HepG2 (cell line): ENCODE measurements around the gene GAS2. TPM values are rescaled to one million over a fixed set of nuclear protein-coding genes. Genes with fewer than 3 reads are reported as not detected.

Source experiments
- ATAC-seq: fragments of 200-7000 bp; cut with Tn5 transposase; 3 replicates; pipeline ENCODE4 v1.9.1; 2020; ENCODE audit warnings: mild to moderate bottlenecking, moderate library complexity
- BruUV-seq: library from RNA; stranded (reverse); fragments of 400-500 nt; replicated peaks from 2 replicates; lab custom pipeline; 2021; lab: Mats Ljungman, UMichigan
- CTCF ChIA-PET: fragments of 300-600 bp; formaldehyde crosslinking; extraction: SDS; loops from one replicate; lab custom pipeline; 2021; ENCODE audit warnings: low total read pairs, inconsistent platforms, low intra/inter-chr PET ratio; lab: Yijun Ruan, JAX
- POLR2A ChIA-PET: fragments of 350-600 bp; sonication (Branson Sonifier 250); formaldehyde crosslinking; loops from one replicate; lab custom pipeline; 2020; ENCODE audit warnings: antibody characterized with exemption, inconsistent platforms; lab: Yijun Ruan, JAX
- DNase-seq: peaks from one replicate; pipeline ENCODE4 v3.0.0-alpha.2; 2015; ENCODE audit warnings: low spot score
- FAIRE-seq: peaks from 3 replicates; lab custom pipeline; 2011; peaks lifted over from hg19 to GRCh38; lab: Jason Lieb, UNC
- H2AFZ ChIP-seq: one replicate; pipeline ENCODE4 v1.6.1; 2011; ENCODE audit warnings: low read length, inconsistent platforms
- H3K27ac ChIP-seq: fragments of 300-600 bp; 3 replicates; pipeline ENCODE4 v1.8.0; 2011; ENCODE audit warnings: mixed run types, mild to moderate bottlenecking, mixed read lengths, low read length, inconsistent platforms; ENCODE audit not compliant: insufficient read depth; ENCODE audit errors: extremely low read length
- H3K27me3 ChIP-seq, 2 experiments: fragments of 200-600 bp in 1 of 2; 2 replicates in 1 of 2; 3 replicates in 1 of 2; pipeline versions ENCODE4 v1.6.0 to v1.8.0; 2011; ENCODE audit warnings: low read length in 2 of 2, mild to moderate bottlenecking in 2 of 2, moderate library complexity in 2 of 2, inconsistent platforms in 1 of 2; ENCODE audit not compliant: insufficient read depth in 2 of 2, control insufficient read depth in 1 of 2
- H3K36me3 ChIP-seq, 2 experiments: fragments of 200-600 bp in 1 of 2; replicated peaks in 1 of 2; 2 replicates in 1 of 2; 3 replicates in 1 of 2; pipeline versions ENCODE4 v1.5.1 to v1.8.0; 2011; ENCODE audit warnings: low read length in 2 of 2, inconsistent platforms in 1 of 2; ENCODE audit not compliant: insufficient read depth in 2 of 2, control insufficient read depth in 1 of 2
- H3K4me1 ChIP-seq: 2 replicates; pipeline ENCODE4 v1.5.1; 2012; ENCODE audit warnings: low read length, inconsistent platforms; ENCODE audit not compliant: insufficient read depth
- H3K4me2 ChIP-seq: 2 replicates; pipeline ENCODE4 v1.6.0; 2011; ENCODE audit warnings: low read depth, low read length, inconsistent platforms
- H3K4me3 ChIP-seq, 3 experiments: fragments of 200-600 bp in 1 of 3; sonication (generic), shearing (Covaris generic) in 1 of 3; replicated peaks in 1 of 3; 2 replicates each; pipeline ENCODE4 v1.5.1; 2011 to 2016; ENCODE audit warnings: low read length in 3 of 3, inconsistent platforms in 2 of 3, low read depth in 2 of 3, mild to moderate bottlenecking in 2 of 3, control low read depth in 1 of 3, mixed read lengths in 1 of 3; ENCODE audit not compliant: insufficient read depth in 1 of 3
- H3K79me2 ChIP-seq: one replicate; pipeline ENCODE4 v1.6.1; 2011; ENCODE audit warnings: low read length, inconsistent platforms; ENCODE audit not compliant: insufficient read depth
- H3K9ac ChIP-seq: 2 replicates; pipeline ENCODE4 v1.6.0; 2011; ENCODE audit warnings: mild to moderate bottlenecking, low read depth, low read length, inconsistent platforms; ENCODE audit not compliant: insufficient read depth
- H3K9me3 ChIP-seq: 2 replicates; pipeline ENCODE4 v1.5.1; 2012; ENCODE audit warnings: mild to moderate bottlenecking, low read length
- H4K20me1 ChIP-seq: 2 replicates; pipeline ENCODE4 v1.6.0; 2011; ENCODE audit warnings: inconsistent platforms, mild to moderate bottlenecking, low read length, moderate library complexity; ENCODE audit not compliant: insufficient read depth
- ZNF124 ChIP-seq: sonication (generic); formaldehyde crosslinking; IDR thresholded peaks from 2 replicates; pipeline ENCODE4 v1.4.0; 2020; ENCODE audit warnings: missing genetic modification reagents
- ZNF3 ChIP-seq: IDR thresholded peaks from 2 replicates; pipeline ENCODE4 v1.7.0; 2017; ENCODE audit warnings: inconsistent platforms
- WGBS: methylation state at CpG from one replicate; pipeline ENCODE4 v1.1.6; 2017; ENCODE audit warnings: low lambda C conversion rate; 5-methylcytosine and 5-hydroxymethylcytosine counted together
- in situ Hi-C: cut with HindIII; loops from 2 replicates; pipeline ENCODE4 v1.10.0; 2017; ENCODE audit warnings: low pct_unique_long_range_greater_than_20kb; ENCODE audit not compliant: extremely low pct_ligation_motif_present
- intact Hi-C: fragments of 100-400 bp; cut with micrococcal nuclease; formaldehyde crosslinking; loops from one replicate; pipeline ENCODE4 v1.10.0; 2022; ENCODE audit not compliant: unreplicated experiment
- polyA plus RNA-seq, 8 experiments: library from polyadenylated mRNA; depleted of rRNA in 3 of 8; stranded (reverse) in 7 of 8; unstranded in 1 of 8; fragments of >200 nt; fragmentation: Illumina TruSeq in 4 of 8; extraction: Trizol in 4 of 8; gene quantifications; 2 replicates each; pipeline versions ENCODE4 v1.2.1 to v1.2.3, GENCODE V29; 2011 to 2016; ENCODE audit warnings: low read depth in 4 of 8, missing spikeins in 1 of 8, mixed read lengths in 1 of 8; ENCODE audit not compliant: insufficient read depth in 1 of 8
- total RNA-seq, 5 experiments: library from RNA; depleted of rRNA; stranded (reverse); fragments of >200 nt; fragmentation: Illumina TruSeq; extraction: Trizol; gene quantifications; 2 replicates each; pipeline ENCODE4 v1.2.3, GENCODE V29; 2016; ENCODE audit warnings: low read depth in 1 of 5
- TF ChIP-seq, protein P1 (sequence below): sonication (generic); formaldehyde crosslinking; IDR thresholded peaks from 2 replicates; pipeline ENCODE4 v1.4.0; 2020; ENCODE audit warnings: missing genetic modification reagents
- TF ChIP-seq, protein P2 (sequence below): sonication (generic); formaldehyde crosslinking; IDR thresholded peaks from 2 replicates; pipeline ENCODE4 v1.4.0; 2020; ENCODE audit warnings: mild to moderate bottlenecking, missing genetic modification reagents
- TF ChIP-seq, protein P3 (sequence below), 2 experiments: sonication (generic) in 1 of 2; formaldehyde crosslinking in 1 of 2; IDR thresholded peaks; 2 replicates each; pipeline versions ENCODE4 v1.4.0 to v1.6.1; 2018 to 2020; ENCODE audit warnings: missing genetic modification reagents in 2 of 2, borderline replicate concordance in 1 of 2, low read depth in 1 of 2, mild to moderate bottlenecking in 1 of 2, missing biosample characterization in 1 of 2
- TF ChIP-seq, protein P4 (sequence below): fragments of 450-650 bp; IDR thresholded peaks from 2 replicates; pipeline ENCODE4 v1.6.1; 2017; ENCODE audit warnings: mild to moderate bottlenecking

GAS2 gene
- total and polyA plus RNA-seq, 2 of the 13 experiments (the other 11 are each of a cell fraction or from before 2014, with no cell fraction given) = 26.0 to 85.1 TPM

DNA sequence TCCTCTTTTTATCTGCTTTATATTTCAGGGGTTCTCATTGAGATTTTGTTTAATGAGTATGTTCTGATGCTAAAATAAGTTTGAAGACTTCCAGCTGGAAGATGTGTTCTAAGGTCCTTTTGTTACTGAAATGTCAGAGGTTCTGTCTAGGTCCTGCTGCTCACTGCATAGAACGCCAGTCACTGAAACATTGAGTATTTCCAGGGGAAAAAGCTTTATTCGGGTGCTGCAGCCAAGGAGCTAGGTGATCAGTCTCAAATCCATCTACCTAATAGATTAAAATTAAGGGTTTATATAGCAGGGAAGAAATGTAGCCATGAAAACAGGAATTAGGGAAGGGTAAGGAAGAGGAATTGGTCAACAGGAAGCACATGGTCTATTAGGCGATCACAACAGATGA is 143.5 kb downstream of the GAS2 start:
- no peak overlapping the region for H2AFZ ChIP-seq
- ATAC-seq (no peak), DNase-seq (no peak), FAIRE-seq (no peak)
- no peak overlapping the region for H3K4me3 ChIP-seq
- H3K9me3 ChIP-seq = peaks cover 5% of the 10 kb centered on the region
- H3K27me3 ChIP-seq = no peaks in the 10 kb centered on the region
- CTCF ChIA-PET = no interaction called here
- in situ Hi-C loops = no loop called here
- TF ChIP-seq ZNF124 (CRISPR knock-in tag) = peak; percentile 98
- TF ChIP-seq, protein P1, sequence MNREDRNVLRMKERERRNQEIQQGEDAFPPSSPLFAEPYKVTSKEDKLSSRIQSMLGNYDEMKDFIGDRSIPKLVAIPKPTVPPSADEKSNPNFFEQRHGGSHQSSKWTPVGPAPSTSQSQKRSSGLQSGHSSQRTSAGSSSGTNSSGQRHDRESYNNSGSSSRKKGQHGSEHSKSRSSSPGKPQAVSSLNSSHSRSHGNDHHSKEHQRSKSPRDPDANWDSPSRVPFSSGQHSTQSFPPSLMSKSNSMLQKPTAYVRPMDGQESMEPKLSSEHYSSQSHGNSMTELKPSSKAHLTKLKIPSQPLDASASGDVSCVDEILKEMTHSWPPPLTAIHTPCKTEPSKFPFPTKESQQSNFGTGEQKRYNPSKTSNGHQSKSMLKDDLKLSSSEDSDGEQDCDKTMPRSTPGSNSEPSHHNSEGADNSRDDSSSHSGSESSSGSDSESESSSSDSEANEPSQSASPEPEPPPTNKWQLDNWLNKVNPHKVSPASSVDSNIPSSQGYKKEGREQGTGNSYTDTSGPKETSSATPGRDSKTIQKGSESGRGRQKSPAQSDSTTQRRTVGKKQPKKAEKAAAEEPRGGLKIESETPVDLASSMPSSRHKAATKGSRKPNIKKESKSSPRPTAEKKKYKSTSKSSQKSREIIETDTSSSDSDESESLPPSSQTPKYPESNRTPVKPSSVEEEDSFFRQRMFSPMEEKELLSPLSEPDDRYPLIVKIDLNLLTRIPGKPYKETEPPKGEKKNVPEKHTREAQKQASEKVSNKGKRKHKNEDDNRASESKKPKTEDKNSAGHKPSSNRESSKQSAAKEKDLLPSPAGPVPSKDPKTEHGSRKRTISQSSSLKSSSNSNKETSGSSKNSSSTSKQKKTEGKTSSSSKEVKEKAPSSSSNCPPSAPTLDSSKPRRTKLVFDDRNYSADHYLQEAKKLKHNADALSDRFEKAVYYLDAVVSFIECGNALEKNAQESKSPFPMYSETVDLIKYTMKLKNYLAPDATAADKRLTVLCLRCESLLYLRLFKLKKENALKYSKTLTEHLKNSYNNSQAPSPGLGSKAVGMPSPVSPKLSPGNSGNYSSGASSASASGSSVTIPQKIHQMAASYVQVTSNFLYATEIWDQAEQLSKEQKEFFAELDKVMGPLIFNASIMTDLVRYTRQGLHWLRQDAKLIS (CRISPR knock-in tag) = no peak
- WGBS = 94% methylated on average over 3 of the region's 3 CpGs
- no TSS peak for BruUV-seq
- no peaks in the 10 kb centered on the region for H3K4me1 ChIP-seq
- H3K4me2 ChIP-seq = no peak overlapping the region
- POLR2A ChIA-PET = interaction anchor here (1.4 kb wide), 1 partner anchor 19 kb away, joined by 3 read pairs; no protein-coding TSS in a partner anchor
- no peak overlapping the region for H3K27ac ChIP-seq
- H3K36me3 ChIP-seq = peaks cover 2 to 23% of the 10 kb centered on the region in 2 experiments; a peak in 2 of 5 replicates
- no peaks in the 10 kb centered on the region for H4K20me1 ChIP-seq
- no peak overlapping the region for H3K9ac ChIP-seq
- H3K79me2 ChIP-seq = no peaks in the 10 kb centered on the region
- intact Hi-C loops = no loop called here

DNA sequence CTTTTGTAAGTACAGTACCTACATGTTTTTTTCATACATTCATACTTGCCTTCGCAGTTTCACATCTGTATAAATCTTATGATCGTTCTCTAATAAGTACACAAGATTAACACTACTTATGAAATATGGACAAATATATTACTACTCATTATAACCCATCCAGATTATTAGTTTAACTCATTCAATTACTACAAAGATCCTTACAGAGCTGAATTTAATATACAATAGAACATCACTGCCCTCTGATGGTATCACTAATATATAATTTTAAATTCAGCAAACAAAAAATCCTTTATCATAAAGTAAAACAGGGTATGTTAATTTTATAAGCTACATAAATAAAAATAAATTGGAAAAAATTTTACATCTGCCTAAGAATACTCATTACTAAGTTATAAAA is 155.8 kb downstream of the GAS2 start:
- ATAC-seq = no peak
- TF ChIP-seq, protein P2, sequence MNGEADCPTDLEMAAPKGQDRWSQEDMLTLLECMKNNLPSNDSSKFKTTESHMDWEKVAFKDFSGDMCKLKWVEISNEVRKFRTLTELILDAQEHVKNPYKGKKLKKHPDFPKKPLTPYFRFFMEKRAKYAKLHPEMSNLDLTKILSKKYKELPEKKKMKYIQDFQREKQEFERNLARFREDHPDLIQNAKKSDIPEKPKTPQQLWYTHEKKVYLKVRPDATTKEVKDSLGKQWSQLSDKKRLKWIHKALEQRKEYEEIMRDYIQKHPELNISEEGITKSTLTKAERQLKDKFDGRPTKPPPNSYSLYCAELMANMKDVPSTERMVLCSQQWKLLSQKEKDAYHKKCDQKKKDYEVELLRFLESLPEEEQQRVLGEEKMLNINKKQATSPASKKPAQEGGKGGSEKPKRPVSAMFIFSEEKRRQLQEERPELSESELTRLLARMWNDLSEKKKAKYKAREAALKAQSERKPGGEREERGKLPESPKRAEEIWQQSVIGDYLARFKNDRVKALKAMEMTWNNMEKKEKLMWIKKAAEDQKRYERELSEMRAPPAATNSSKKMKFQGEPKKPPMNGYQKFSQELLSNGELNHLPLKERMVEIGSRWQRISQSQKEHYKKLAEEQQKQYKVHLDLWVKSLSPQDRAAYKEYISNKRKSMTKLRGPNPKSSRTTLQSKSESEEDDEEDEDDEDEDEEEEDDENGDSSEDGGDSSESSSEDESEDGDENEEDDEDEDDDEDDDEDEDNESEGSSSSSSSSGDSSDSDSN (CRISPR knock-in tag) = no peak
- TF ChIP-seq, protein P3, sequence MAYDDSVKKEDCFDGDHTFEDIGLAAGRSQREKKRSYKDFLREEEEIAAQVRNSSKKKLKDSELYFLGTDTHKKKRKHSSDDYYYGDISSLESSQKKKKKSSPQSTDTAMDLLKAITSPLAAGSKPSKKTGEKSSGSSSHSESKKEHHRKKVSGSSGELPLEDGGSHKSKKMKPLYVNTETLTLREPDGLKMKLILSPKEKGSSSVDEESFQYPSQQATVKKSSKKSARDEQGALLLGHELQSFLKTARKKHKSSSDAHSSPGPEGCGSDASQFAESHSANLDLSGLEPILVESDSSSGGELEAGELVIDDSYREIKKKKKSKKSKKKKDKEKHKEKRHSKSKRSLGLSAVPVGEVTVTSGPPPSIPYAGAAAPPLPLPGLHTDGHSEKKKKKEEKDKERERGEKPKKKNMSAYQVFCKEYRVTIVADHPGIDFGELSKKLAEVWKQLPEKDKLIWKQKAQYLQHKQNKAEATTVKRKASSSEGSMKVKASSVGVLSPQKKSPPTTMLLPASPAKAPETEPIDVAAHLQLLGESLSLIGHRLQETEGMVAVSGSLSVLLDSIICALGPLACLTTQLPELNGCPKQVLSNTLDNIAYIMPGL (CRISPR knock-in tag; IDR thresholded peaks at IDR 0.05; ENCODE audit: borderline replicate concordance in 1 of 2, low read depth in 1 of 2) = no peak
- TF ChIP-seq, protein P4, sequence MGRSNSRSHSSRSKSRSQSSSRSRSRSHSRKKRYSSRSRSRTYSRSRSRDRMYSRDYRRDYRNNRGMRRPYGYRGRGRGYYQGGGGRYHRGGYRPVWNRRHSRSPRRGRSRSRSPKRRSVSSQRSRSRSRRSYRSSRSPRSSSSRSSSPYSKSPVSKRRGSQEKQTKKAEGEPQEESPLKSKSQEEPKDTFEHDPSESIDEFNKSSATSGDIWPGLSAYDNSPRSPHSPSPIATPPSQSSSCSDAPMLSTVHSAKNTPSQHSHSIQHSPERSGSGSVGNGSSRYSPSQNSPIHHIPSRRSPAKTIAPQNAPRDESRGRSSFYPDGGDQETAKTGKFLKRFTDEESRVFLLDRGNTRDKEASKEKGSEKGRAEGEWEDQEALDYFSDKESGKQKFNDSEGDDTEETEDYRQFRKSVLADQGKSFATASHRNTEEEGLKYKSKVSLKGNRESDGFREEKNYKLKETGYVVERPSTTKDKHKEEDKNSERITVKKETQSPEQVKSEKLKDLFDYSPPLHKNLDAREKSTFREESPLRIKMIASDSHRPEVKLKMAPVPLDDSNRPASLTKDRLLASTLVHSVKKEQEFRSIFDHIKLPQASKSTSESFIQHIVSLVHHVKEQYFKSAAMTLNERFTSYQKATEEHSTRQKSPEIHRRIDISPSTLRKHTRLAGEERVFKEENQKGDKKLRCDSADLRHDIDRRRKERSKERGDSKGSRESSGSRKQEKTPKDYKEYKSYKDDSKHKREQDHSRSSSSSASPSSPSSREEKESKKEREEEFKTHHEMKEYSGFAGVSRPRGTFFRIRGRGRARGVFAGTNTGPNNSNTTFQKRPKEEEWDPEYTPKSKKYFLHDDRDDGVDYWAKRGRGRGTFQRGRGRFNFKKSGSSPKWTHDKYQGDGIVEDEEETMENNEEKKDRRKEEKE = no peak
- TF ChIP-seq ZNF3 (CRISPR knock-in tag) = no peak

More for the DNA sequence above, 155.8 kb downstream of the GAS2 start:
- no peaks in the 10 kb centered on the region for H3K27me3 ChIP-seq
- POLR2A ChIA-PET = no interaction called here
- no peak overlapping the region for H3K27ac ChIP-seq
- no peaks in the 10 kb centered on the region for H3K79me2 ChIP-seq
- WGBS = 98% methylated on average over 2 of the region's 2 CpGs
- H3K4me1 ChIP-seq = no peaks in the 10 kb centered on the region
- CTCF ChIA-PET = no interaction called here
- no peak overlapping the region for H3K9ac ChIP-seq
- FAIRE-seq = no peak
- H3K36me3 ChIP-seq = no peaks in the 10 kb centered on the region
- no TSS peak for BruUV-seq
- H2AFZ ChIP-seq = no peak overlapping the region
- intact Hi-C loops (loop anchor here (2.0 kb wide), 1 partner anchor 187 kb away; no protein-coding TSS in a partner anchor), in situ Hi-C loops (no loop called here)
- H3K4me2 ChIP-seq = no peak overlapping the region
- H3K4me3 ChIP-seq = no peak overlapping the region
- H3K9me3 ChIP-seq = no peaks in the 10 kb centered on the region
- no peak for DNase-seq
- H4K20me1 ChIP-seq = no peaks in the 10 kb centered on the region
